ENCODE measurements around the gene STARD13.

STARD13 gene

DNA sequence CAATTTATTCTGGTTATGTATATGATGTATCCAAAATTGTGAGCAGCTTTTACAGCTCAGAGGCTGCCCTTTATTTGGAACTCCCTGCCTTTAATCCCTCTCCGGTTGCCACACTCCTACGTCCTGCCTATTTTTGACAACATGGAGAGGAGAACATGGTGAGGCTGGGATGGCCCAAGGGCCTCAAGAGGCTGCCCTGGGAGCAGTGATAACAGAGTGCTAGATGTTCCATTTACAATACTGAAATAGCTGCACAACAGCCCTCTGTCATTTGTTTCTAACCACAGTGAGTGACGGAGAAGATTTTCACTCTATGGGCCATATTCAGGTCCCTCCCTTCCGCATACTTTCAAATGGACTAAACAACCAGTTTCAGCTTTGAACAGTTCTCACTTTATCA is 33.4 kb downstream of the STARD13 start:
- Mint-ChIP-seq H3K4me3 (no peak overlapping the region), H3K9me3 (no peaks in the 10 kb centered on the region), H3K4me1 (no peaks in the 10 kb centered on the region), H3K27me3 (ENCODE audit: low read depth, poor library complexity) (peaks cover 6% of the 10 kb centered on the region), H3K27ac (peak overlapping the region; percentile 68), H3K36me3 (ENCODE audit: low read depth) (no peaks in the 10 kb centered on the region)
- no peak for DNase-seq
- no peak for TF ChIP-seq CTCF (IDR thresholded peaks at IDR 0.05)

DNA sequence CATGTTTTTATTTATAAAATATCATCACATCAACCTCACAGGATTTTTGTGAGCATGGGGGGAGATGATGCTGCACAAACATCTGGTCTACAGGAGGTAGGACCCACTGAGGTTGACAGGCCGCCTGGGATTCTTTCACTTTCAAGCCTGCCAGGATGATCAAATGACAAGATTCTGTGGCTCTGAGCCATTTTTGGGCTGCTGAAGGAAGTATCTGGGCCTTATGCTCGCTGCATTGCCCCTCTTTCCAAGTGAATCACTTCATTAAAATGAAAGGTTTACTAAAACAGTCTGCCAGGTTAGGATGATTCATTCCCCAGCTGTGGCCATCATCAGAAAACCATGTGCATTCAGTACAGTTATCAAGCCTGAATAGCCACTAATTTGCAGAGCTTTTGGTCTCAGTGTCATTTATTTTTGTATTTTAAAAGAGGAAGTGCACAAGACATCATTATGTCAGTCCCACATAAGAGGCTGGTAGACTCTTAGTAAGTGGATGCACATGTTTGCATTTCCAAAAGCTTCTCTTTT is 34.4 kb downstream of the STARD13 start:
- Mint-ChIP-seq H3K9me3 (no peaks in the 10 kb centered on the region), H3K36me3 (ENCODE audit: low read depth) (no peaks in the 10 kb centered on the region), H3K4me3 (no peak overlapping the region), H3K4me1 (no peaks in the 10 kb centered on the region), H3K27ac (no peak overlapping the region), H3K27me3 (ENCODE audit: low read depth, poor library complexity) (peaks cover 9% of the 10 kb centered on the region)
- TF ChIP-seq CTCF (IDR thresholded peaks at IDR 0.05) = no peak
- DNase-seq = no peak

- no peaks in the 10 kb centered on the region for H3K4me1 Mint-ChIP-seq
- no peak for DNase-seq
- peaks cover 9% of the 10 kb centered on the region for H3K27me3 Mint-ChIP-seq (ENCODE audit: low read depth, poor library complexity)
- no peaks in the 10 kb centered on the region for H3K36me3 Mint-ChIP-seq (ENCODE audit: low read depth)
- no peak overlapping the region for H3K27ac Mint-ChIP-seq
- TF ChIP-seq CTCF (IDR thresholded peaks at IDR 0.05) = no peak
- no peak overlapping the region for H3K4me3 Mint-ChIP-seq
- no peaks in the 10 kb centered on the region for H3K9me3 Mint-ChIP-seq
Observed at GRCh38 chr13:33250609-33251008, 34.9 kb downstream of the STARD13 start.

DNA sequence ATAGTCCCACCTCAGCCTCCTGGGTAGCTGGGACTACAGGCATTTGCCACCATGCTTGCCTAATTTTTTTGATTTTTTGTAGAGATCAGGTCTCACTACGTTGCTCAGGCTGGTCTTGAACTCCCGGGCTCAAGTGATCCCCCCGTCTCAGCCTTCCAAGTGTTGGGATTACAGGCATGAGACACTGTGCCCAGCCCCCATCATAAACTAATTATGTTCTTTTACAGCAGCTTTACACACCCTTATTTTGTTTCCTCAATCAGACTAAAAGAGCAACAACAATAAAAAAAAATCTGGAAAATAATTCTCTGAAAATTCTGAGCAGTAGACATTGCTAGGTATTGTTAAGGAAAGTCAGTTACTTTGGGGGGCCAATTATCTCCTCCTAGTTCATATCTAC is 35.7 kb downstream of the STARD13 start:
- Mint-ChIP-seq H3K27ac (no peak overlapping the region), H3K9me3 (no peaks in the 10 kb centered on the region), H3K4me3 (no peak overlapping the region), H3K4me1 (no peaks in the 10 kb centered on the region), H3K36me3 (ENCODE audit: low read depth) (no peaks in the 10 kb centered on the region), H3K27me3 (ENCODE audit: low read depth, poor library complexity) (peaks cover 9% of the 10 kb centered on the region)
- TF ChIP-seq CTCF (IDR thresholded peaks at IDR 0.05) = no peak
- no peak for DNase-seq

- Mint-ChIP-seq H3K4me3 (no peak overlapping the region), H3K27me3 (ENCODE audit: low read depth, poor library complexity) (peaks cover 12% of the 10 kb centered on the region)
- no peak for TF ChIP-seq CTCF (IDR thresholded peaks at IDR 0.05)
Observed at GRCh38 chr13:33249066-33249465, 36.5 kb downstream of the STARD13 start.

DNA sequence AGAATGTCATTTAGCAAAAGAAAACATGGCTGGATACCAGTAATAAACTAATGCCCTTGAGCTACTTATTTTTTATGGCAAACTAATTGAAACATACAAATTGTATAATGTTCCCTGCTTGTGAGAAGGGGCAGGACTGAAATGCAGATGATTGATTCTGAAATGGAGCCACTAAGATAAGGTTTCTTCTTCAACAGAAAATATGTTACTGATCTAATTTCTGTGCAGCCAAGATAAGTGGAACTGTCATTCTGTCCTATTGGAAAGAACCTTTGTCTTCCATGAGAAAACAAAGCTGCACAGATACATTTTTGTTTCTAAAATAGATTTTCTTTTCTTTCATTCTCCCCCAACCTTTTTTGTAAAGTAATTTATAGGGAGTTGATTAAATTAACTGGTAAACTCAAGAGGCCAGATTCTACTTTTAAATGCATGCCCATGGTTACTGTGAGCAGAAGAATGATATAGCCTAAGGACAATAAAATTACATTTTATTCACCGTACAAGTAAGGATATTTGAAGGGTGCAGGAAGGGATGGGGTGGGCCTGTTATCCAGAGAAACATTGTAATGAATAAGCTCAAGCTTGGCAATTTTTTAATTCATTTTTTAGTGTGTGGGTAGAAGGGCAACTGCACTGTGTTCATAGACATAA is 39.9 kb downstream of the STARD13 start:
- no peak overlapping the region for H3K27ac Mint-ChIP-seq
- H3K4me3 Mint-ChIP-seq = no peak overlapping the region
- no peaks in the 10 kb centered on the region for H3K36me3 Mint-ChIP-seq (ENCODE audit: low read depth)
- H3K4me1 Mint-ChIP-seq = no peaks in the 10 kb centered on the region
- H3K27me3 Mint-ChIP-seq (ENCODE audit: low read depth, poor library complexity) = peaks cover 9% of the 10 kb centered on the region
- no peak for DNase-seq
- no peak for TF ChIP-seq CTCF (IDR thresholded peaks at IDR 0.05)
- peaks cover 14% of the 10 kb centered on the region for H3K9me3 Mint-ChIP-seq

More at GRCh38 chr13:33249066-33249465, 36.5 kb downstream of the STARD13 start:
- DNase-seq = no peak
- Mint-ChIP-seq H3K27ac (no peak overlapping the region), H3K9me3 (no peaks in the 10 kb centered on the region), H3K4me1 (no peaks in the 10 kb centered on the region), H3K36me3 (ENCODE audit: low read depth) (no peaks in the 10 kb centered on the region)

Data from nephron progenitor cell (in vitro differentiated cells).